Measurements from ENCODE around the gene C1orf159. TPM values are rescaled to one million over a fixed set of nuclear protein-coding genes. Genes with fewer than 3 reads are reported as not detected.

The C1orf159 gene
- total RNA-seq, 1 donor from 2014 or later, result 31.8 TPM

GRCh38 chr1:1082776-1083415, 33.0 kb downstream of the C1orf159 start:
- peaks cover 3% of the 10 kb centered on the region for H3K36me3 Mint-ChIP-seq
- no peak for TF ChIP-seq CTCF (IDR thresholded peaks at IDR 0.05; ENCODE audit: unreplicated experiment)
- no peaks in the 10 kb centered on the region for H3K9me3 Mint-ChIP-seq
- peak in 1 of 2 experiments; percentile 16 for DNase-seq (ENCODE audit: low spot score in 2 of 2, unreplicated experiment in 2 of 2)
- no peak overlapping the region for H3K4me3 Mint-ChIP-seq
- peaks cover 4% of the 10 kb centered on the region for H3K4me1 Mint-ChIP-seq
- H3K27me3 Mint-ChIP-seq (ENCODE audit: low read depth), result peaks cover 2% of the 10 kb centered on the region
- H3K27ac Mint-ChIP-seq, result peak overlapping the region; percentile 25

GRCh38 chr1:1082239-1082775, 33.6 kb downstream of the C1orf159 start:
- TF ChIP-seq CTCF (IDR thresholded peaks at IDR 0.05; ENCODE audit: unreplicated experiment), result no peak
- peaks cover 4% of the 10 kb centered on the region for H3K4me1 Mint-ChIP-seq
- H3K27me3 Mint-ChIP-seq (ENCODE audit: low read depth), result peaks cover 2% of the 10 kb centered on the region
- no peaks in the 10 kb centered on the region for H3K9me3 Mint-ChIP-seq
- H3K4me3 Mint-ChIP-seq, result no peak overlapping the region
- peaks cover 3% of the 10 kb centered on the region for H3K36me3 Mint-ChIP-seq
- peak in 1 of 2 experiments; percentile 34 for DNase-seq (ENCODE audit: low spot score in 2 of 2, unreplicated experiment in 2 of 2)
- no peak overlapping the region for H3K27ac Mint-ChIP-seq

GRCh38 chr1:1081311-1082238, 34.3 kb downstream of the C1orf159 start:
- DNase-seq (ENCODE audit: low spot score in 2 of 2, unreplicated experiment in 2 of 2), result peak; percentile 19 to 37
- no peaks in the 10 kb centered on the region for H3K9me3 Mint-ChIP-seq
- TF ChIP-seq CTCF (IDR thresholded peaks at IDR 0.05; ENCODE audit: unreplicated experiment), result no peak
- H3K27ac Mint-ChIP-seq, result no peak overlapping the region
- H3K36me3 Mint-ChIP-seq, result peaks cover 3% of the 10 kb centered on the region
- H3K4me3 Mint-ChIP-seq, result no peak overlapping the region
- H3K4me1 Mint-ChIP-seq, result peaks cover 4% of the 10 kb centered on the region
- peaks cover 2% of the 10 kb centered on the region for H3K27me3 Mint-ChIP-seq (ENCODE audit: low read depth)

- Mint-ChIP-seq H3K4me3 (no peak overlapping the region), H3K27me3 (ENCODE audit: low read depth) (peaks cover 2% of the 10 kb centered on the region), H3K4me1 (peaks cover 4% of the 10 kb centered on the region), H3K27ac (no peak overlapping the region), H3K36me3 (peaks cover 3% of the 10 kb centered on the region), H3K9me3 (no peaks in the 10 kb centered on the region)
- no peak for TF ChIP-seq CTCF (IDR thresholded peaks at IDR 0.05; ENCODE audit: unreplicated experiment)
- DNase-seq (ENCODE audit: low spot score in 2 of 2, unreplicated experiment in 2 of 2), result peak in 1 of 2 experiments; percentile 37
Measured at GRCh38 chr1:1080951-1081310, 35.0 kb downstream of the C1orf159 start.

- H3K4me1 Mint-ChIP-seq, result peaks cover 4% of the 10 kb centered on the region
- DNase-seq (ENCODE audit: low spot score in 2 of 2, unreplicated experiment in 2 of 2), result peak; percentile 38 to 58
- H3K36me3 Mint-ChIP-seq, result peaks cover 3% of the 10 kb centered on the region
- peak overlapping the region; percentile 39 for H3K27ac Mint-ChIP-seq
- no peaks in the 10 kb centered on the region for H3K9me3 Mint-ChIP-seq
- H3K27me3 Mint-ChIP-seq (ENCODE audit: low read depth), result peaks cover 2% of the 10 kb centered on the region
- H3K4me3 Mint-ChIP-seq, result peak overlapping the region; percentile 55
- no peak for TF ChIP-seq CTCF (IDR thresholded peaks at IDR 0.05; ENCODE audit: unreplicated experiment)
Measured at GRCh38 chr1:1080122-1080757, 35.6 kb downstream of the C1orf159 start.
